NCI-H2029 (cell line): Measurements from ENCODE around the gene BCKDHB.
A peak's percentile ranks its signal among the peaks of the same experiment; 100 is the strongest.
"Not testable (repeated sequence)": the region's sequence is repeated elsewhere in the genome, so short reads cannot be mapped to it uniquely, and the experiment has no call there.

Experiments
- DNase-seq: peaks from one replicate; lab custom pipeline; 2025; lab: John Stamatoyannopoulos, UW

Gene BCKDHB

GRCh38 chr6:80263585-80263984 is 157.1 kb downstream of the BCKDHB start:
- DNase-seq: no peak

DNA sequence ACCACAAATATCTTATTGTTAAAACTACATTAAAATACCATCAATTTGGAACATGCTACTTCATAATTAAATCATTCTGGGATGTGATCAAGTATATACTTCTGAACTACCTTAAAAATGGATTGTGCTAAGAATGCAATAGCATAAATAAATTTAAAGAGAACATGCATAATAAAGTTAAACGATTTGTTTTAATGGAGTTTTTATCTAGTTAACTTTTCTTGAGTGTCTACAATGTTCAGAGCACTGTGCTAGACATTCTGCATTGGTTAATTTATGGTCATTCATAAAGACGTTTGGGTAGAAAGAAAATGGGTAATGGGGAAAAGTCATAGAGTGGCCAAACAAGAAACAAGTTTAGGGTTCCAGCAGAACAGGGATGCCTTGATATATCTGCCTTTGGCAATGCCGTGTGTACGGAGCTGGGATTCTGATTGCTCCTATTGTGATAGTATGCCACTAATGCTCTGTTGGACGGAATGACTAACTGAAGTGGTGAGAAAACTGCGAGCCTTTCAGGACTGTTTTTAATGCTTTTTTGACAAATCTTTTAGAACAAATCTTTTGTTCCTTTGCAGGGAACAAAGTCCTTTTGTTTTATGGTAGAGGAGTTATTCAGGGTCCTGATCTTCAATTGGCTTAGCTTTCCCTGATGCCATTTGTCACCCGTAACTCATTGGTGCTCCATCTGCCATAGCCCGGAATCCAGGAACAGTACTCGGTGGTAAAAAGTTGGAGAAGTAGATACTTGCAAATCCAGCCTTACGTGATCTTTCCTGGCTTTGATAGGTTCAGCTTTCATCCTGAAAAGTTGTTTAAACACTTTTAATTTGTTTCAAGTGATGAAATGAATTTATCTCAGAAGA is 162.6 kb downstream of the BCKDHB start:
- no peak for DNase-seq

- DNase-seq: no peak
Measured at GRCh38 chr6:80271074-80271473, 164.6 kb downstream of the BCKDHB start.

- DNase-seq: no peak
Measured at GRCh38 chr6:80272988-80273387, 166.5 kb downstream of the BCKDHB start.

- DNase-seq: no peak
Measured at GRCh38 chr6:80276861-80277260, 170.4 kb downstream of the BCKDHB start.

DNA sequence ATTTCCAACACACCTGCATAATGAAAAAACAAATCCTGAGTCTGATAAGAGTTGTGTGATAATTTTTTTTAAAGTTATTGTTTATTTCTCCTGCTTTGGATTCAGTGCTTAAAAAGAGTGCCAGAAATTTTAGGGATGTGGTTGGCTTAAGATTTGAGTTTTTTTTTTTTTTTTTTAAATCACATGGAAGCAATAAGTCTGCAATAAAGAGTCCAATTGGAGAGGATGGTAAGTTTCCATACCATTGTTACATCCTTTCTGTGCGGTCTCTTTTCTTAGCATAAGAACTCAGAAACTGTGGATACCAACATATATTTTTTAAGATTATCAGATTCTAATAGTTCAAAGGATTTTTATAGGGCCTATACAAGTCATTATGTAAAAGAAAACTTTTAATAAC is 171.0 kb downstream of the BCKDHB start:
- DNase-seq: no peak

DNA sequence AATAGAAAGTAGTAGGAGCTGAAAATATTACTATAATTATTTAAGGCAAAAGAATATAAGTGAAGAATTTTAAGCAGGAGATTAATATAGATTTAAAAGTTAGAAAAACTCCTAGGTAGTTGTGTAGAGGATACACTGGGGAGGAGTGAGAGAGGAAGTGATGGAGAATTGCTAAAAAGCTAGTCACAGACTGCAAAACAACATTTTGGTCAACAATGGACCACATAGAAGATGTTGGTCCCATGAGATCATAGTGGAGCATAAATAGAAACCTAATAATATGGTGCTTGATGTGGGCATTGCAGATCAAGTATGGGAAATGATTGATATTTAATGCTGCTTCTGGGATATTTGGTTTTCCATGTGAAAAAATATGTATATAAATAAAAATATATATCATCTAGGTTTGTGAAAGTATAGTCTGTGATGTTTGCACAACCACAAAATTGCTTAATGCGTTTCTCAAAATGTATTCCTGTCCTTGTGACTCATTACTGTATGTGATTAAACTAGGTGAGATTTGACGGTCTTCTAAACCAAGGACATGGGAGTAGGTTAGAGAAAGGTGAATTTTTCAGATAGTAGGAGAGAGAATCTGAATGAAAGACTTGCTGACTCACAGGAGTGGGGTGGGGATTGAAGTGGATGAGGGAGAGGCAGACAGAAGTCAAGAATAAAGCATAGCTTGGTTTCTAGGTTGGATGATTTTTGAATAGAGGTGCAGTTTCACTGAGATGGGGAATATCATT is 174.0 kb downstream of the BCKDHB start:
- no peak for DNase-seq

- DNase-seq: no peak
Measured at GRCh38 chr6:80282913-80283554, 176.6 kb downstream of the BCKDHB start.

GRCh38 chr6:80287112-80287511 is 180.6 kb downstream of the BCKDHB start:
- DNase-seq: no peak

- DNase-seq: no peak
Measured at GRCh38 chr6:80287607-80288006, 181.1 kb downstream of the BCKDHB start.

GRCh38 chr6:80289727-80290126 is 183.3 kb downstream of the BCKDHB start:
- no peak for DNase-seq

DNA sequence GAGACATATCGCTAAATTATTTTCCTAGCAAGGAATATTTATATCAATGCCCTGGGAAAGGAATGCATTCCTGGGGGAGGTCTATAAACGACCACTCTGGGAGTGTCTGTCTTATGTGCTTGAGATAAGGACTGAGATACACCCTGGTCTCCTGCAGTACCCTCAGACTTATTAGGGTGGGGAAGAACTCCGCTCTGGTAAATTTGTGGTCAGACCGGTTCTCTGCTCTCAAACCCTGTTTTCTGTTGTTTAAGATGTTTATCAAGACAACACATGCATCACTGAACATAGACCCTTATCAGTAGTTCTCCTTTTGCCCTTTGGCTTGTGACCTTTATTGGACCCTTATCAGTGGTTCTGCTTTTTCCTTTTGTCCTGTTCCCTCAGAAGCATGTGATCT is 188.1 kb downstream of the BCKDHB start:
- not testable (repeated sequence) for DNase-seq

- no peak for DNase-seq
Measured at GRCh38 chr6:80302716-80303115, 196.2 kb downstream of the BCKDHB start.

DNA sequence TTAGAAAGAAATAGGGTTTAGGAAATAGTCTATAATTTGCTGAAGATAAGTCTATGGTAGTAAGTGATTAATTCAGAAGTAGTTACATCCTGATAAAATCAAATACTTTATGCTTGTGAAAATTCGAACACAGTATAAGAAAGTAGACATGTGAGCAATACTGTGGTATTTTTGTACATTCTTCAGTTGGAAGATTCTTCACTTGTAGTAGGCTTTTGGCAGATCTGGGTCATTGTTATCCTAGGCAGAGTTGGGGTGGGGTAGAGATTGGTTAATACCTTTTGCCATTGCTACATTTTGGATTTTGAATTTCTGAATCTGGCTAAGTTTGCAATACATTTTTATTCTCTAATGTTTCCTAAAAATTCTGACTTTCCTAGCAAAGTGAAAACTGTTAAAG is 197.5 kb downstream of the BCKDHB start:
- DNase-seq: no peak

DNA sequence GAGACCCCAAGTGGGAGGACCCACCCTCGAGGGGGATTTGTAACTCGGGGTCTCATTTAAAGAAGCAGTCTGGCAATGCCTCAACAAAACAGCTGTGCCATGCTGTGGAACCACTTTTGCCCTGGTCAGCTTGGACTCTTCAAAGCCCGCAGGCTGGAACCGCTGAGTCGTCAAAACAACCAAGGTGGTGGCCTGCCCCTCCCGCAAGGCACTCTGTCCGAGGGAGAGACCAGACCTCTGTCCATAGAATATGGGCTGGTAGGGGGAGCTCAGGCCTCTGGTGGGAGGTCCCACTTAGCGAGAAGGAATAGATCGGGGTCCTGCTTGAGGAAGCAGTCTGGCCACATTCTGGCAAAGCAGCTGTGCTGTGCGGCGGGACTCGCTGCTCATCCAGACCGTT is 208.1 kb downstream of the BCKDHB start:
- no peak for DNase-seq

DNA sequence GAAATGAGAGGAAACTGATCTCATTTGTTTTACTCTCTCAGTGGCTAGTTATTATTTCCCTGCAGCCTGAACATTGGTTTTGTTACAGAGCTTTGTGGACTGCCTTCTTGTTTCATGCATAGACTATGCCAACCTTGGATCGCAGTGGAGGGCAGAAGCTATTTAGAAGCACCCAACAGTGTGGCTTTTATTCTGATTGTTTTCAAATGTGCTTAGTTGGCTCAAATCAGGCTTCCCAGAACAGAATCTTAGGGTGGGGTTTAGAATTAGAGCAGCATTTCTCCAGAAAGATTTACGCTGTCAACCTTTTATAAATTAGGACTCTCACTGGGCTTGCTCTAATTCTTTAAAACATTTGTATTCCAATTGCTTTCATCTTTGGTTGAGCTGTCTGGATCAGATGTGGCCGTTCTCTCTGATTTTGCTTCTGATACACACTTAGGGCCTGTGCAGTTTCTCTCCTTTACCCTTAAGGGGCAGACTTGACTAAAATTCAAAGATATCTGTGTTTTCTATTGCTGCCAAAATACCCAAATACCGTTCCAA is 210.3 kb downstream of the BCKDHB start:
- no peak for DNase-seq

DNA sequence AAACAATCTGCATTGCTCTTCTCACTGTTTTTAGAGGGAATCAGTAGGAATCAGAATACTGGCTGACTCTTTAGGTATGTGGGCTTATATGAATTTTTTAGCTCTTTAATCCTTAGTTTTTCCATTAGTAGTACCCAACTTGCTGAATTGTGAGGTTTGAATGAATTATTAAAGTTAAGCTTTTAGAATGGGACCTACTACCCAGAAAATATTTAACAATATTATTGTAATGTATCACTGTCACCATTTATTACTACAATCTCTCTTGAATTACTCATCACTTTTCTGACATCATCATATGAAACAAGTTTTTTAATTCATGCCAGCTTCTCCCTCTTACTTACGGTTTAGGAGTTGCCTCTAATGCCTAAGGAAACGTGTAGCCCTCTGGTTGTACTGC is 212.7 kb downstream of the BCKDHB start:
- DNase-seq: no peak

- no peak for DNase-seq
Measured at GRCh38 chr6:80321011-80321410, 214.5 kb downstream of the BCKDHB start.

- DNase-seq: no peak
Measured at GRCh38 chr6:80325742-80326141, 219.3 kb downstream of the BCKDHB start.

DNA sequence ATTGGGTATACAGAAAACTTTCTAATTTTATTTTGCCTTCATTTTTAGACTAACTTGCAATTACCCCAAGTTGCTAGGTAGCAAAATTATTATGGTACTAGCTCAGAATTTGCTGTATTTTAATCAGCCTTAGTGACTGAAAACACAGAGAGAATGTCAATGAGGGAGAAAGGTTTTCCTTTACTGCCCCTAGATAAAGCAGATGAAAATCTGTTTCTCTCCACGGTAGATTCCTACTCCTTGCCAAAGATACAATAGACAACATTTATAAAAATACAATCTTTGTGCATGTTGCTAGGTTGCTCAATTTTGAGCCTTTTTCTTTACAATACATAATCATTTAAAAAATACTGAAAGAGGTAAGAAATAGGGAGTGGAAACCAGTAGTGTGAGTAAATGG is 222.2 kb downstream of the BCKDHB start:
- DNase-seq: no peak

DNA sequence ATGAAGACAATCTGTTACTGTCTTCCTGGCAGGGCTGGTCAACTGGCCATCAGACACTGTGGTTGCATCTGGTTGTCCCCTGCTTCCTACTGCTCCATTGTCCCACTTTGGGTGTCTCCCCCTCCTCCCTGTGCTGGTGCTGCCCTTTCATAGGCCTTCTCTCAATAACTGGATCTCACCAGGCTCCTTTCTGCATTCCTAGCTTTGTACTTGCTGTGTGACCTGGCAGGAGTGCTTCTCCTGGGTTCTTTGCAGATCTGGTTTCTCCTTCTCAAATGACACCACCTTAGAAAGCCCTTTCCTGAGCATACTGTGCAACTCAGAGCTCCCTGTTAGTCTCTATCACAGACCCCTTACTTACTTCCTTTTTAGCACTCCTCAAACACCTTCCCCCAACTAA is 223.0 kb downstream of the BCKDHB start:
- DNase-seq: no peak

DNA sequence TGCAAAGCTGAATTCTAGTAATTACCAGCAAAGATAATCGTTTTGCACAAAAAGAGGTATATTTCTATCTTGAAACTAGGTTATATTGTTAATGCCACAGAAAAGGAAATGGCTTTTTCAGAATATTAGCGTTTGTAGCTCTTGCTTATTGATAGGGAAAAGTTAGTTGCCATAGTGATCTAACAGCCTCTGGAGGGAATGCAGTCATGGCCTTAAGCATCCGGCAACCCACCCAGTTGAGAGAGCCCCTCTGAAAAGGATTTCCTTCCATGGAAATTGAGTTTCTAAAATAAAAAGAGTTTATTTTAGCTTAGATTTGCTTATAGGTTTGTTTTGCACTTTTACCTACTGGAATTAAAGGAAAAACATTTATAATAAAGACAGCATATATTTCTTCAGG is 224.5 kb downstream of the BCKDHB start:
- DNase-seq: no peak

DNA sequence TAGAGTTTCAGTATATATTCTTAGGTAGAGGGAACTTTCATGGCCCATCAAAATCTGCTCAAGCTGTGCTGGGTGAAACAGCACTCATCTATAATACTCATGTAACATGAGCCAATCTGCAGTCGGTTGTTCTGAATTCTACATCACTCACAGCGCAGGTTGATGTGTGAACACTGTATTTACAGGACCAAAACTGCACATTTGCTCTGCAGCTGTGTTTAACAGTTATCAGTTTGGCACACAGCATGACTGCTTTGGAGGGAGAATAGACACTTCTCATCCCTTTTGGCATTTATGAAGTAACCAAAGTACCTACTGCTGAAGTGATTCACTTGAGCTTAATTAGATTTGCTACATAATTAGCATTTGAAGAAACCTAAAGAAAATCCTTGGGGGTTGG is 225.1 kb downstream of the BCKDHB start:
- DNase-seq: peak; percentile 41
